NCI-H128 (cell line): ENCODE measurements around the gene SERF2.
A peak's percentile ranks its signal among the peaks of the same experiment; 100 is the strongest.
"Not testable (repeated sequence)": the region's sequence is repeated elsewhere in the genome, so short reads cannot be mapped to it uniquely, and the experiment has no call there.

Experiments
- DNase-seq: peaks from one replicate; lab custom pipeline; 2025; ENCODE audit not compliant: unreplicated experiment; lab: John Stamatoyannopoulos, UW

The SERF2 gene

GRCh38 chr15:43791993-43792760 lies at the start of gene SERF2:
Gene SERF2, plus strand, starts transcription at chr15:43792320. Its CDS starts 57 bp downstream, at chr15:43792377.
- DNase-seq = peak; percentile 93

- DNase-seq = peak; percentile 38
These were observed 45.7 kb upstream of the SERF2 start, which contains the start of gene PDIA3 for GRCh38 chr15:43746245-43746902. Gene PDIA3, plus strand, starts transcription at chr15:43746438. Its CDS starts 102 bp downstream, at chr15:43746540.

GRCh38 chr15:43746903-43747309 lies 45.2 kb upstream of the SERF2 start:
- not testable (repeated sequence) for DNase-seq

GRCh38 chr15:43748376-43748775 lies 43.7 kb upstream of the SERF2 start:
- no peak for DNase-seq

GRCh38 chr15:43749690-43750345 lies 42.3 kb upstream of the SERF2 start:
- no peak for DNase-seq

GRCh38 chr15:43751885-43752284 lies 40.2 kb upstream of the SERF2 start:
- no peak for DNase-seq

- no peak for DNase-seq
These were observed 29.3 kb upstream of the SERF2 start for GRCh38 chr15:43762824-43763223.

- DNase-seq = no peak
These were observed 28.2 kb upstream of the SERF2 start for GRCh38 chr15:43763819-43764446.

GRCh38 chr15:43769584-43770228 lies 22.4 kb upstream of the SERF2 start:
- no peak for DNase-seq

- DNase-seq = no peak
These were observed 20.3 kb upstream of the SERF2 start for GRCh38 chr15:43771816-43772215.

- DNase-seq = no peak
These were observed 19.5 kb upstream of the SERF2 start for GRCh38 chr15:43772624-43773023.

GRCh38 chr15:43774062-43774461 lies 18.1 kb upstream of the SERF2 start:
- no peak for DNase-seq

- no peak for DNase-seq
These were observed 16.6 kb upstream of the SERF2 start for GRCh38 chr15:43775411-43775965.

GRCh38 chr15:43776101-43776717 lies 15.9 kb upstream of the SERF2 start:
- DNase-seq = no peak

GRCh38 chr15:43776718-43777266 lies 15.3 kb upstream of the SERF2 start, which contains the start of gene ELL3:
Gene ELL3, minus strand, starts transcription at chr15:43776966. Its CDS starts 65 bp downstream, at chr15:43776901.
- DNase-seq = peak; percentile 54

- DNase-seq = no peak
These were observed 14.7 kb upstream of the SERF2 start for GRCh38 chr15:43777267-43777914.

- DNase-seq = no peak
These were observed 13.1 kb upstream of the SERF2 start for GRCh38 chr15:43779016-43779415.

- no peak for DNase-seq
These were observed 2.7 kb upstream of the SERF2 start for GRCh38 chr15:43789409-43789808.

GRCh38 chr15:43792761-43793476 lies 799 bp downstream of the SERF2 start:
- no peak for DNase-seq
